Skeletal muscle tissue (tissue), 4 donors: ENCODE measurements around the gene GPR55. TPM values are rescaled to one million over a fixed set of nuclear protein-coding genes. Genes with fewer than 3 reads are reported as not detected.

Source experiments
- H3K27ac ChIP-seq: one replicate; pipeline ENCODE4 v1.7.0; 2013; ENCODE audit warnings: mild to moderate bottlenecking, low read depth, low read length, inconsistent platforms
- H3K27me3 ChIP-seq, 3 donors: one replicate each; pipeline ENCODE4 v1.7.0; 2013; ENCODE audit warnings: low read length in 3 of 3; ENCODE audit not compliant: control insufficient read depth in 3 of 3, insufficient read depth in 3 of 3
- H3K36me3 ChIP-seq, 3 donors: one replicate each; pipeline ENCODE4 v1.7.0; 2013; ENCODE audit warnings: low read length in 3 of 3; ENCODE audit not compliant: control insufficient read depth in 3 of 3, insufficient read depth in 3 of 3
- H3K4me1 ChIP-seq, 3 donors: one replicate each; pipeline ENCODE4 v1.7.0; 2013; ENCODE audit warnings: low read length in 3 of 3, mild to moderate bottlenecking in 3 of 3; ENCODE audit not compliant: control insufficient read depth in 3 of 3, insufficient read depth in 3 of 3
- H3K4me3 ChIP-seq, 3 donors: one replicate each; pipeline ENCODE4 v1.7.0; 2013; ENCODE audit warnings: low read length in 3 of 3
- H3K9ac ChIP-seq, 3 donors: one replicate each; pipeline ENCODE4 v1.7.0; 2013; ENCODE audit warnings: low read length in 3 of 3, mild to moderate bottlenecking in 3 of 3, moderate library complexity in 2 of 3, low read depth in 1 of 3
- H3K9me3 ChIP-seq, 3 donors: one replicate each; pipeline ENCODE4 v1.7.0; 2013; ENCODE audit warnings: low read length in 3 of 3; ENCODE audit not compliant: control insufficient read depth in 3 of 3
- total RNA-seq: library from RNA; depleted of rRNA; stranded (reverse); fragments of >200 nt; gene quantifications from one replicate; pipeline ENCODE4 v1.2.3, GENCODE V29; 2014
- donor health status: Osteomylitis.

GPR55 gene
- total RNA-seq, 1 donor from 2014 or later = not detected

DNA sequence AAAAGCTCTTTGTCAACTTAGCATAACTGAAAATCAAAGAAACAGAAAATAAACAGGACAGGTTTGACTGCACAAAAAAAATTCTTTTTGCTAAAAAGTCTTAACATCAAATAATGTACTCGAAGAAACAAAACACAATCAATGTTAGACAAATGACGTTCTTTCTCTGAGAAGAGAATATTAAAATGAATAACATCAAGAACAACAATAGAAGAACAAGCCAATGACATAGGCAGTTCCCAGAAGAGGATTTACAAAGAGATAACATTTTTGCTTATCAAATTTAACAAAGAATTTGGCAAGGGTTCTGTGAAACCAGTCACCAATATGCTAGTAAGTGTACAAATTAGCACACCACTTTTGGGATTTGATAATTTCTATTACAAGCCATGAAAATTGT lies 5.8 kb downstream of the GPR55 start:
- Histone ChIP-seq H3K9me3 (no peaks in the 10 kb centered on the region), H3K27me3 (peaks cover 0 to 21% (median 6%) of the 10 kb centered on the region in 3 donors), H3K4me3 (no peak overlapping the region), H3K9ac (no peak overlapping the region), H3K36me3 (no peaks in the 10 kb centered on the region), H3K4me1 (no peaks in the 10 kb centered on the region), H3K27ac (no peak overlapping the region)

DNA sequence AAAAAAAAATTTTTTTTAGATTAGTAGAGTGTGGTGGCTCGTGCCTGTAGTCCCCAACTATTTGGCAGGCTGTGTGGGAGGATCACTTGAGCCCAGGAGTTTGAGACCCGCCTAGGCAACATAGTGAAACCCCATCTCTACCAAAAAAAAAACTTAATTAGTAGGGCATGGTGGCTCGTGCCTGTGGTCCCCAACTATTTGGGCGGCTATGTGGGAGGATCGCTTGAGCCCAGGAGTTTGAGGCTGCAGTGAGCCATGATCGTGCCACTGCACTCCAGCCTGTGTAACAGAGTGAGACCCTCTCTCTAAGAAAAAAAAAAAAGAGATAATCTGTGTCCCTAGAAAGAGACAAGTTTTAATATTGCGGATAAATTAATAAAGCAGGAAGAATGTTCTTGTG lies 8.8 kb downstream of the GPR55 start:
- Histone ChIP-seq H3K4me3 (no peak overlapping the region), H3K36me3 (no peaks in the 10 kb centered on the region), H3K27ac (no peak overlapping the region), H3K4me1 (no peaks in the 10 kb centered on the region), H3K27me3 (peaks cover 0 to 6% (median 4%) of the 10 kb centered on the region in 3 donors), H3K9ac (no peak overlapping the region), H3K9me3 (no peaks in the 10 kb centered on the region)

DNA sequence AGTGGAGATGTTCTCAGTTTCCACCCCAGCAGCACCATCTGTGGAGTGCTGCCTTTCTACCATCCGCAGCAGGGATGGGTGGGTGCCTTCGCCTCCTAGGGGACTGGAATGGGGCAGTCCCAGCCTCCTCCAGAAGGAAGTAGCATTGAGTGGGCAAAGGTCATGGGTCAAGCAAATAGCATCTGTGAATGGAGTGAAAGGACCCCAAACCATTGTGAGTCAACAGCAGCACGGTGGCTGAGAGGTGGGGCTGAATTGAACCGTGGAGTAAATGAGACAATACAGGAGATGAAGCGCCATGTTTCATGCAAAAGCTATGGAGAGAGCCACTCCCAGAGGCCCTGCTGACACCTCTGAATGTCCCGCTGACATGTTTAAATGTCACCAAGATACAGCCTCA lies 9.7 kb downstream of the GPR55 start:
- no peaks in the 10 kb centered on the region for H3K9me3 ChIP-seq
- H3K9ac ChIP-seq = no peak overlapping the region
- no peak overlapping the region for H3K27ac ChIP-seq
- no peaks in the 10 kb centered on the region for H3K4me1 ChIP-seq
- H3K27me3 ChIP-seq = peaks cover 0 to 6% (median 4%) of the 10 kb centered on the region in 3 donors
- H3K4me3 ChIP-seq = no peak overlapping the region
- H3K36me3 ChIP-seq = no peaks in the 10 kb centered on the region

DNA sequence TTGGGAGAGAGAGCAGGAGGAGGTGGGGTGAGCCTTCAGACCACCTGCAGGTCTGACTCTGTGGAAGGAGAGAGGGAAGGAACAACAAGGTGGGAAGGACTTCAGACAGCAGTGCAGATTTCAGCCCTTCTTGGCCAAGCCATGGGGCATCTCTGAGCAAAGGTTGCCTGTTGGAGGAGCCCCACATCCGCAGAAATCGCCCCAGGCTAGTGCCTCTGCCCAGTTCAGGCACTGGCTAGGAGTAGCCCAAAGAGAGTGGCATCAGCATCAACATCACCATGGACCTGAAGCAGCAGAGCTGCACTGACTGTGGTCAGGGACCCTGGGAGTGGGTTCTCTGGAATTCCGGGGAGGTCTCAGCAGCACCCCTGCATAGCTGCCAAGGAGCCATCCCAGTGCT lies 10.2 kb downstream of the GPR55 start:
- peaks cover 0 to 6% (median 4%) of the 10 kb centered on the region in 3 donors for H3K27me3 ChIP-seq
- no peak overlapping the region for H3K4me3 ChIP-seq
- no peaks in the 10 kb centered on the region for H3K36me3 ChIP-seq
- no peaks in the 10 kb centered on the region for H3K9me3 ChIP-seq
- H3K9ac ChIP-seq = no peak overlapping the region
- no peaks in the 10 kb centered on the region for H3K4me1 ChIP-seq
- H3K27ac ChIP-seq = no peak overlapping the region

DNA sequence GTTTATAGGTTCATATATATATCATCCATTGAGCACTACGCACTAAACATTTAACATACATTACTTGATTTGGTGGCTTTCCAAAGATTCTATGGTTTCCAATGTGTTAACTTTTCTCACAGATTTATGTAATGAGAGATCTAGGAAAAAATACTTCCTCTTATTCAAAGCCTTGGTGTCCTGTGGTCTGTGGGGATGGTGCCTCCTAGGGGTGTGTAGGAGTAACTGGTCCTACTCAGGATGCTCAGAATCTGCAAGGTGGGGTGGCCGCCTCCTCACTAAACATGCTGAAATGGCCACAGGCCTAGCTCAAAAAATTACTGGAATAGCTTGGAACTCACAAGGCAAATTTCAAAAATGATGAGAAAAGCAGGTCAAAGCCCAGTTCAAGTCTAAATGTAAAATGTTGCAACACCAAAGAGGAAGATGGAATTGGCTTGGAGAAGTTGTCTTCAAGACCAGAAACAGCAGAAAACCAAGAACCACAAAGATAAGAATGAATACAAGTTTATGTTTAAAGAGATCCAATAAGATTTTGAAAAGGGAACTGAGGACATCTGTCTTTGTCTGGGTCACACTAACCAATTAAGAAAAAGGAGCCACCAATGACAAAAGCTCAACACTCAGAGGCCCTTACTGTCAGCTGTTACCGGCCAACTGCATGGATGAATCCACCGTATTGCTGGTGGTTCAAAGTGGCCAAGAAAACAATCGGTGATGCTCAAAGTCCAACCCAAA lies 11.5 kb downstream of the GPR55 start:
- no peak overlapping the region for H3K4me3 ChIP-seq
- peaks cover 0 to 6% (median 4%) of the 10 kb centered on the region in 3 donors for H3K27me3 ChIP-seq
- no peaks in the 10 kb centered on the region for H3K9me3 ChIP-seq
- no peaks in the 10 kb centered on the region for H3K4me1 ChIP-seq
- no peak overlapping the region for H3K9ac ChIP-seq
- H3K36me3 ChIP-seq = no peaks in the 10 kb centered on the region
- H3K27ac ChIP-seq = no peak overlapping the region

DNA sequence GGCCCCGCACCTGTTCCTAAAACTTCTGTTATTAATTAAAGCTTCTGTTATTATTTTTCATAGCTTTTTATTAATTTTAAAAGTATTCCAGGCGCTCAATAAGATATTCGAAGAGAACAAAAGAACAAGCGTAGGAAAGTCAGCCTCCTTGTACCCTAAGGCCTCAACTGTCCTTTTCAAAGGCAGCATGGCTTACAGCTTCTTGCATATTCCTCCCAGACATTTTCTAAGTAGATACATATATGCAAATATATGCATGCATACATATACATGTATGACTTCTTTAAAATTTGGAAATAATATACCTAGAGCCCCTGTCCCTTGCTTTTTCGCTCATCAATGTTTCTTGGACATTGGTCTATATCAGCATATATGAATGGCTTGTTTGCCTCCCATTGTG lies 12.3 kb downstream of the GPR55 start:
- Histone ChIP-seq H3K27me3 (peaks cover 0 to 6% (median 4%) of the 10 kb centered on the region in 3 donors), H3K27ac (no peak overlapping the region), H3K4me3 (no peak overlapping the region), H3K9me3 (no peaks in the 10 kb centered on the region), H3K36me3 (no peaks in the 10 kb centered on the region), H3K9ac (no peak overlapping the region), H3K4me1 (no peaks in the 10 kb centered on the region)

DNA sequence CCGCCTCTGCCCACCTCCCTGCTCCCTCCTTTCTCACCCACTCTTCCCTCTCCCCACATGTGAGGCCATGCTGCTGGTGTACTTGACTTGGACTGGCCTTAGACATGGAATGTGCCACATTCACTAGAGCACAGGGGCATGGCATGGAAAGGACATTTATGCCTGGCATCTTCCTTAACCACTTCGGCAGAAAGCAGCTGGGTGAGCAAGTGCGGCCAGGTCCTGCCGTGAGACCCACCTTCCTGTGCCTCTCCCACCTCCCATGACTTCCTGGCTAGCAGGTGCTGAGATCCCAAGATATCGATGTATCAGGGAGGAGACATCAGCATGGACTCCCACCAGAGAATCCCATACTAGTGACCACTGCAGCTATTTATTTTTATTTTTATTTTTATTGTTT lies 13.0 kb downstream of the GPR55 start:
- no peaks in the 10 kb centered on the region for H3K36me3 ChIP-seq
- no peak overlapping the region for H3K4me3 ChIP-seq
- H3K27me3 ChIP-seq = peaks cover 0 to 6% (median 4%) of the 10 kb centered on the region in 3 donors
- H3K4me1 ChIP-seq = no peaks in the 10 kb centered on the region
- no peak overlapping the region for H3K9ac ChIP-seq
- H3K27ac ChIP-seq = no peak overlapping the region
- H3K9me3 ChIP-seq = no peaks in the 10 kb centered on the region

DNA sequence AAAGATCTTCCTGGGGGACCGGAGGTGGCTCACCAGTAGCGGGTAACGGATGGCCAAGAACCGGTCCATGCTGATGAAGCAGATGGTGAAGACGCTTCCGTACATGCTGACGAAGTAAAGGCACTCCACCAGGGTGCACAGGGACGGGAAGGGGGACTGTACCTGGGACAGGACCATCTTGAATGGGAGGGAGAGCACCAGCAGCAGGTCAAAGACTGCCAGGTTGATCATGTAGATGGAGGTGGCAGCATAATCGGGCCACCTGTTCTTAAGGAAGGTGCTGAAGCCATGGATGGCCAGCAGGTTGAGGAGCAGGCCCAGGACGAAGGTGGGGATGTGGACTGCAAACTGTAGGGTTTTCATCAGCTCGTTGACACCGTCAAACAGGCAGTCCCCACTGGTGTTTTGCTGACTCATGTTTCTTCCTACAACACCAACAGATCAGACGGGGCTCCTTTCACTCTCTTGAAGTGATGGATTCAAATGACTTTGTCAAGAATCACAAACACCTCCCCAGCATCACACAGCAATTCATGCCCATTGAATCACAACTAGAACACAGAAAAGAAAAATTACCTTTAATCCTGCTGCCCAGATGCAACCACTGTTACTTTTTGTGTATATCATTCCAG lies 14.4 kb downstream of the GPR55 start:
- no peak overlapping the region for H3K9ac ChIP-seq
- H3K4me1 ChIP-seq = no peaks in the 10 kb centered on the region
- H3K4me3 ChIP-seq = no peak overlapping the region
- H3K36me3 ChIP-seq = no peaks in the 10 kb centered on the region
- H3K27ac ChIP-seq = no peak overlapping the region
- no peaks in the 10 kb centered on the region for H3K9me3 ChIP-seq
- peaks cover 0 to 9% (median 4%) of the 10 kb centered on the region in 3 donors for H3K27me3 ChIP-seq

DNA sequence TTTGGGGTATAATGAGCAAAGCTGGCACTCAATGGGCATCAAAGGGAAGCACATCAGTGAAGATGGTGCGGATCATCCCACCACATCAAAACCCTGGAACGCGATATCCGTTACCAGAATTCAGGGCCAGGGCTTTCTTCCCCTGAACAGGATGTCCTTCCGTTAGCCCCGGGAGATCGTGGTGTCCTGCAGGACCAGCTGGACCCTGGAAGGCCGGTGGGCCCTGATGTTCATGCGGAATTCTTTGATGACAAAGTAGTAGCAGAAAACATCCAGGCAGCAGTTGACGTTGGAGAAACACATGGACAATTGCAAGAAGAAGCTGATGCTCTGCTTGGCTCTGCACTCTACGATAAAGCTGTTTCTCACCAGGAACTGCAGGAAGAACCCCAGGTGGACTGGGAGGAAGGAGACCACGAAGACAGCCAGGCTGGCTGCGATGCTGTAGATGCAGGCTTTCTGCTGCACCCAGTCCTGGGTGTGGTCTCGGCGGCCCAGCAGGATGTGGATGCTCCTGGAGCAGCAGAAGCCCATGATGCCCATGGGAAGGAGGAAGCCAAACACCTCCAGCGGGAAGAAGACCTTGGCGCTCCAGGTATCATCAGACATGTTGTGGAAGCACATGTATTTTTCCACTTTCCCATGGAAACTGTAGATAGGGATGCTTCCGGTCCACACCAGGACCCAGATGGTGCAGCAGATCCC lies 15.0 kb downstream of the GPR55 start:
- H3K27ac ChIP-seq = no peak overlapping the region
- peaks cover 4 to 8% (median 5%) of the 10 kb centered on the region in 3 donors for H3K27me3 ChIP-seq
- no peak overlapping the region for H3K9ac ChIP-seq
- H3K36me3 ChIP-seq = no peaks in the 10 kb centered on the region
- no peaks in the 10 kb centered on the region for H3K9me3 ChIP-seq
- H3K4me3 ChIP-seq = no peak overlapping the region
- no peaks in the 10 kb centered on the region for H3K4me1 ChIP-seq
